Osteocyte (in vitro differentiated cells): ENCODE data around the gene SLC2A2. TPM values are rescaled to one million over a fixed set of nuclear protein-coding genes. Genes with fewer than 3 reads are reported as not detected.
A peak's percentile ranks its signal among the peaks of the same experiment; 100 is the strongest.

Experiments
- DNase-seq: peaks from one replicate; pipeline ENCODE4 v3.0.0; 2021; ENCODE audit warnings: mixed read lengths; ENCODE audit not compliant: unreplicated experiment; ENCODE audit errors: extremely low spot score
- H3K27ac Mint-ChIP-seq: one replicate; pipeline ENCODE4 v1.8.0; 2021; ENCODE audit warnings: mild to moderate bottlenecking, mixed read lengths; ENCODE audit not compliant: unreplicated experiment
- H3K27me3 Mint-ChIP-seq: one replicate; pipeline ENCODE4 v1.8.0; 2021; ENCODE audit warnings: mixed read lengths; ENCODE audit not compliant: unreplicated experiment
- H3K36me3 Mint-ChIP-seq: one replicate; pipeline ENCODE4 v1.8.0; 2021; ENCODE audit warnings: mixed read lengths; ENCODE audit not compliant: unreplicated experiment
- H3K4me1 Mint-ChIP-seq: one replicate; pipeline ENCODE4 v1.8.0; 2021; ENCODE audit warnings: mixed read lengths; ENCODE audit not compliant: unreplicated experiment
- H3K4me3 Mint-ChIP-seq: one replicate; pipeline ENCODE4 v1.8.0; 2021; ENCODE audit warnings: mild to moderate bottlenecking, moderate library complexity, mixed read lengths; ENCODE audit not compliant: unreplicated experiment
- H3K9me3 Mint-ChIP-seq: one replicate; pipeline ENCODE4 v1.8.0; 2021; ENCODE audit warnings: mixed read lengths; ENCODE audit not compliant: unreplicated experiment
- CTCF ChIP-seq: fragments of 200-600 bp; sonication (generic); IDR thresholded peaks from 2 replicates; pipeline ENCODE4 v1.5.0; 2021; ENCODE audit warnings: antibody characterized with exemption, mild to moderate bottlenecking, moderate library complexity
- total RNA-seq: library from RNA; stranded (reverse); gene quantifications from 2 replicates; pipeline ENCODE4 v1.2.1, GENCODE V29; 2021

Gene SLC2A2
- total RNA-seq, 1 donor from 2014 or later = not detected

- TF ChIP-seq CTCF = no peak
- Mint-ChIP-seq H3K9me3 (peaks cover 16% of the 10 kb centered on the region), H3K27ac (no peak overlapping the region), H3K27me3 (no peaks in the 10 kb centered on the region), H3K36me3 (peaks cover 4% of the 10 kb centered on the region), H3K4me3 (no peak overlapping the region), H3K4me1 (peaks cover 8% of the 10 kb centered on the region)
- DNase-seq = no peak
Measured at GRCh38 chr3:170966495-170966894, 60.0 kb downstream of the SLC2A2 start.

GRCh38 chr3:170962411-170962810, 64.1 kb downstream of the SLC2A2 start:
- H3K36me3 Mint-ChIP-seq = no peaks in the 10 kb centered on the region
- H3K9me3 Mint-ChIP-seq = no peaks in the 10 kb centered on the region
- no peaks in the 10 kb centered on the region for H3K27me3 Mint-ChIP-seq
- H3K4me1 Mint-ChIP-seq = peaks cover 8% of the 10 kb centered on the region
- DNase-seq = no peak
- H3K4me3 Mint-ChIP-seq = no peak overlapping the region
- TF ChIP-seq CTCF = no peak
- no peak overlapping the region for H3K27ac Mint-ChIP-seq

- H3K4me1 Mint-ChIP-seq = peaks cover 8% of the 10 kb centered on the region
- H3K36me3 Mint-ChIP-seq = no peaks in the 10 kb centered on the region
- H3K27me3 Mint-ChIP-seq = no peaks in the 10 kb centered on the region
- TF ChIP-seq CTCF = peak; percentile 75
- H3K27ac Mint-ChIP-seq = no peak overlapping the region
- DNase-seq = no peak
- H3K4me3 Mint-ChIP-seq = no peak overlapping the region
- no peaks in the 10 kb centered on the region for H3K9me3 Mint-ChIP-seq
Measured at GRCh38 chr3:170961616-170962400, 64.7 kb downstream of the SLC2A2 start.

- Mint-ChIP-seq H3K4me1 (peaks cover 8% of the 10 kb centered on the region), H3K9me3 (peaks cover under 1% of the 10 kb centered on the region), H3K4me3 (no peak overlapping the region), H3K36me3 (no peaks in the 10 kb centered on the region), H3K27me3 (peaks cover 1% of the 10 kb centered on the region), H3K27ac (no peak overlapping the region)
- no peak for DNase-seq
- TF ChIP-seq CTCF = no peak
Measured at GRCh38 chr3:170959457-170959856, 67.1 kb downstream of the SLC2A2 start.

GRCh38 chr3:170956647-170957046, 69.9 kb downstream of the SLC2A2 start:
- Mint-ChIP-seq H3K36me3 (no peaks in the 10 kb centered on the region), H3K9me3 (peaks cover 5% of the 10 kb centered on the region), H3K4me1 (peaks cover 1% of the 10 kb centered on the region), H3K27ac (no peak overlapping the region), H3K27me3 (peaks cover 15% of the 10 kb centered on the region), H3K4me3 (no peak overlapping the region)
- no peak for DNase-seq
- no peak for TF ChIP-seq CTCF
